GM18502 (cell line): Measurements from ENCODE around the gene LPAR6.
"Not testable (repeated sequence)": the region's sequence is repeated elsewhere in the genome, so short reads cannot be mapped to it uniquely, and the experiment has no call there.

ENCODE experiments used
- ATAC-seq: cut with Tn5 transposase; IDR thresholded peaks from one replicate; pipeline ENCODE4 v1.9.1; 2021; ENCODE audit warnings: mild to moderate bottlenecking; ENCODE audit not compliant: unreplicated experiment, poor library complexity

LPAR6 gene

DNA sequence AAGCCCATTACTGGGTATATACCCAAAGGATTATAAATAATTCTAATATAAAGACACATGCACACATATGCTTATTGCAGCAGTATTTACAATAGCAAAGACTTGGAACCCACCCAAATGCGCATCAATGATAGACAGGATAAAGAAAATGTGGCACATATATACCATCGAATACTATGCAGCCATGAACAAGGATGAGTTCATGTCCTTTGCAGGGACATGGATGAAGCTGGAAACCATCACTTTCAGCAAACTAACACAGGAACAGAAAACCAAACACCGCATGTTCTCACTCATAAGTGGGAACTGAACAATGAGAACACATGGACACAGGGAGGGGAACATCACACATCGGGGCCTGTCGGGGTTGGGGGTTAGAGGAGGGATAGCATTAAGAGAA is 9.1 kb upstream of the LPAR6 start:
- ATAC-seq = not testable (repeated sequence)

DNA sequence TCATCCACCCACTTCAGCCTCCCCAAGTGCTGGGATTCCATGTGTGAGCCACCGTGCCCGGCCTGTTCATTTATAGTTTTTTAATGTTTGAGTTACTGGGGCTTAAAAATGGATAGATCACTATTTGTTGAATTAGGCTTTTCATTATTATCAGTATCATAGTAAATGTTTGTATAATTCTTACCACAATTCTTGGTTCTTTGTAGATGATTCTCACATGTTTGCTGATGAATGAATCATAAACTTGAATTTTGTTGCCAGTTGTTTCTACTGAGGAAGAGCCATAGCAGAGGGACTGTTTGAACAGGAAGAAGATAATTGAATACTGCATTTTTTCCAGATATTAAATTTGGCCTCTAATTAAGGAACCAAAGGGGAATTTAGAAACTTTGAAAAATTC is 2.6 kb upstream of the LPAR6 start:
- no peak for ATAC-seq

DNA sequence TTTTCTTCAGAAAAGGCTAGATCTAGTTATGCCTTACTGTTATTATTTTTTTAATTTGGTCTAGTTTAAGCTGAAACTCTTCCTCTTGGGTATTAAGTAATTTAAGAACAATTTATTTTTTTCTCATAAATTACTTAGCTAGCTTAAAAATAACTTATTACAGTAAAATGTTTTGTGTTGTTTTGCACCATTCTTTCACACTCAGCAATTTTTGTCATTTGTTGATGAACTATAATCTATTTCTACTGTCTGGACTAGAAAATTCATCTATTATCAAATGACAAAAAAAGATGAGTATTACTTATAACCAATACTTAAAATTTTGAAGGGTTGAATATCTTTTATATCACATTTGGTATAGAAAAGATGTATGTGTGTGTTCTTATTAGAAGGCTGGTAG is 1.6 kb upstream of the LPAR6 start:
- no peak for ATAC-seq

DNA sequence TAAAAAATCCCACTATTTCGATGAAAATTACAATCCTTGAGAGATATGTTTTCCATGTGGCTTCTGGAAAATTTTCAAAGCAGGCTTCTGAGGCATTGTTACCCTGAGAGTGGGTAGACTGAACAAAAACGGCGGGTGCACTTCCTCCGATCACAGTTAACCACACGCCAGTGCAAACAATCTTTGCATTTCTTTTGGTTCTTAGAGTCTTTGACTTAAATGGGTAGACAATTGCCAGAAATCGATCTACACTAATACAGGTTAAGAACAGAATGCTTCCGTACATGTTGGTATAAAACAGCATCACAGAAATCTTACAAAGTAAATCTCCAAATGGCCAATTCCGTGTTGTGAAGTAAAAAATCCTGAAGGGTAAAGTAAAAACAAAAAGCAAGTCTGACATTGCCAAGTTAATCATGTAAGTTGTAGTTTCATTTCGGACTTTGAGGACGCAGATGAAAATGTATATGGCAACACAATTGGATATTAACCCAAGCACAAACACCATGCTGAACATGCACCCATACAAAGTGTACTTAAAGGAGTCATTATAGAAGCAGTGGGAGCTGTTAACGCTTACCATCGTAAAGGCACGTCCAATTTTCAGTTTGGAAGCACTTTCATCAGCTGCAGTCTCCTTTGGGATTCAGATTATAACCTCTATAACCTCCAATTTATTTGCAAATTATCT is 927 bp downstream of the LPAR6 start:
- no peak for ATAC-seq

DNA sequence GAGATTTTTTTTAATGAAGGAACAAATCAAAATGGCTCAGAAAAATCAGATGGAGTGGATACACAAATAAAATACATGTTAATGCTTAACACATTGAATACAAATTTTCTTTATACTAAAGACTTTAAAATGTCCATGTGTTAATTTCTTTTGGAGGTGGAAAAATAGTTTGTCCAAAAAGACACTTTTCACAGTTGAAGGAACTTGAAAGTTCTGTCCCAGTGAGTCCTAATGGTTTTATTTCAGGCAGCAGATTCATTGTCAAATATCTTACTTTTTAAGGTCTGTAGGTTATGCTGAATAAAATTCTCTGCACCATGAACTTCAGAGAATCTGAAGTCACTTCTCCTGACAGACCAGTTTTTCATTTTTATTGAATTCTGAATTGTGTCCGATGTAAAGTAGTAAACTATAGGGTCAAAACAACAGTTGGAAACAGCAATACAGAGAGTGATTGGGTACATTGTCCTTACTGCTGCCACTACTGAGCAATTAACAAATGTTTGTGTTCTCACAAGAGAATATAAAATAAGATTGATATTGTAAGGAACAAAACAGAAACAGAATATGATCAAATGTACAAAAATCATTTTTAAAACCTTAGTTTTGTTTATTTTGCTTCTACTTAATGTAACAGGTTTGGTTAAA is 1.6 kb downstream of the LPAR6 start:
- ATAC-seq = no peak

DNA sequence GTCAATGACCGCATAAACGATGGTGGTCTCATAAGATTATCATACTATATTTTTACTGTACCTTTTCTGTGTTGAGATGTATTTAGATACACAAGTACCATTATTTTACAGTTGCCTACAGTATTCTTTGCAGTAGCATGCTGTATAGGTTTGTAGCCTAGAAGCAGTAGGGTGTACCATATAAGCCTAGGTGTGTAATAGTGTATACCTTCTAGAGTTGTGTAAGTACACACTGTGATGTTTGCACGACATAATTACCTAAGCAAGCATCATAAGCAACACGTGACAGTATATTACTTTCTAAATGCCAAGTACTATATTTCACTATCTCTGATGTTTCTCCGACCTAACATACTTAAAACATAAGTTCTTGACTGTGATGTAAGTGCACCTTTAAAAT is 2.7 kb downstream of the LPAR6 start:
- ATAC-seq = no peak

DNA sequence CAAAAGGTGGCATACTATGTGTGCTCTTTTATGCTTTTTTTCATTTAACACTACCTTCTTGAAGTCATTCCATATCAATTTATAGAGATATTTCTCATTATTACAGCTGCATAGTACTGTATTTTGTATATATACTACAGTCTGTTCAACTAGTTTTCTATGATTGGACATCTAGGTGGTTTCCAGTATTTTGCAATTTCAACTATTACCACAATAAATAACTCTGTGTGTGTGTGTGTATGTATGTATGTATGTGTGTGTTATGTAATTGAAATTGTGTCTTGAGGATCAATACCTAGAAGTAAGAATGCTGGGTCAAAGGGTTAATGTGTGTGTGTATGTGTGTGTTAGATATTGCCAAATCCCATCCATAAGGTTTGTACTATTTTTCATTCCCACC is 7.0 kb downstream of the LPAR6 start:
- ATAC-seq = no peak

DNA sequence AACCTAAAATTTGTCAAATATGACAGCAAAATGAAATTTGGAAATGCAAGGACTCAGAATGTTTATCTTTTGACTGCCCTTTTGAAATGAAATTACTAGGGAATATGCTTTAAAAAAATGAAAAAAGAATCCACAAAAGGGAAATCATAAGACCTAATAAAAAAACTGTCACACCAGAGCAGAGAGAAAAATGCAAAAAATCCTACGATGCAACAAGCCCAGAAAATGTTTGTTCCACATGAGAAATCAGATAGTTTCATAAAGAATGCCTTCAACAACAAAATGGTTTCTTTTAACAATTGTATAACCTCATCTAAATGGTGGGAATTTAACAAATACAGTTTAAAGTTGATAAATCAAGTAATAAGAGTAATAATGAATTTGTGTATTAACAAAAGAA is 8.0 kb downstream of the LPAR6 start:
- ATAC-seq = no peak

DNA sequence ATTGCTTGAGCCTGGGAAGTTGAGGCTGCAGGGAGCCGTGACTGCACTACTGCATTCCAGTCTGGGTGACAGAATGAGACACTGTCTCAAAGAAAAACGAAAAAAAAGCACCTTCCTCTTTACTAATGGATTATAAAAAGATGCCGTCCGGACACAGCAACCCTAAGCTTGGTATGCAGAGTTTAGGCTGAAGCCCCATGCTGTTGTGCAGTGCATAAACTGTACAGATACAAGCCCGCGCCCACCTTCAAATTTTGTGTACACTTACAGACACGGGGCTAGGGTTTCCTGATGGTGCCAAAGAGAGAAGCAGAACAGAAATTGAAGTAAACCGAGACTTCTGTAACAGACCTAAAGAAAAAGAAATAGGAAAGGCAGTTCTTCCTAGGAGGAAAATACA is 9.0 kb downstream of the LPAR6 start:
- ATAC-seq = no peak

DNA sequence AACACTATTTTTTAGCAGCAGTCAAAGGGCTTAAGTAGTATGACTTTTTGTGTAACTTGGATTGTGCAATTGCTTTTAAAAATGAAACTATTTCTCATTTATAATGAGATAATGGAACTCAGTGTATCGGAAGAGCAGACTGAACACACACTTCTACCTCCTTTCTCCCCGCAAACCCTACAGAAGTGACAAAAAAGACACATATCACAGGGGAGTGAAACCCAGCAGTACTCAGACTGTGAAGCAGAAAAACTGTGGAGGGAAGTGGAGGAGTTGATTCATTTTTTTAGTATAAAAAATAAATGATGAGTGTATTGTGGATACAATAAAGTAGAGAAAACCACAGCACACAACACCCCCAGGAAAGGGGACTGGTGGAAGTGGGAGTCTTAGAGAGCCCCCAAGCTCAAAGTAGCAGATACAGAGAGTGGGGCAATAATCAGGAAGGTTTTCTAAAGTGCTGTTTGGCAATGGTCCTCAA is 9.7 kb downstream of the LPAR6 start:
- peak; percentile 60 for ATAC-seq

DNA sequence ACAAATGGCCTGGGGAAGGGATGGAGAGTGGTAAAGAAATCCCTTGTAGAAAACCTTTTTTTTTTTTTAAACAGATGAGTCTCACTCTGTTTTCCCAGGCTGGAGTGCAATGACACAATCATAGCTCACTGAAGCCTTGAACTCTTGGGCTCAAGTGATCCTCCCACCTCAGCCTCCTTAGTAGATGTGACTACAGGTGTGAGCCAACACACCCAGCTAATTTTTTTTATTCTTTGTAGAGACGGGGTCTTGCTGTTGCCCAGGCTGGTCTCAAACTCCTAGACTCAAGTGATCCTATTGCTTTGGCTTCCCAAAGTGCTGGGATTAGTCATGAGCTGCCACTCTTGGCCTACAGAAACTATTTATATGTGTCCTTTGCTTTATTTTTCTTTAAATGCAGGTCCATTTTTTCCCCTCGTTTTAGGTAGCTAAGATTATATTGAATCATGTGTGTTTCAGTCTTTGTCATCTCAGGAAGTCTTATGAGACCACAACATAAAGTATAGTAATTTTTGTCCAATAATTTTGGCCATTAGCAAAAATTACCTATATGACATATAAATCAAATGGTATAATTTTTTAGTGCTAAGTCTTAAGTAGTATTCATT is 10.5 kb downstream of the LPAR6 start:
- ATAC-seq = peak; percentile 44

DNA sequence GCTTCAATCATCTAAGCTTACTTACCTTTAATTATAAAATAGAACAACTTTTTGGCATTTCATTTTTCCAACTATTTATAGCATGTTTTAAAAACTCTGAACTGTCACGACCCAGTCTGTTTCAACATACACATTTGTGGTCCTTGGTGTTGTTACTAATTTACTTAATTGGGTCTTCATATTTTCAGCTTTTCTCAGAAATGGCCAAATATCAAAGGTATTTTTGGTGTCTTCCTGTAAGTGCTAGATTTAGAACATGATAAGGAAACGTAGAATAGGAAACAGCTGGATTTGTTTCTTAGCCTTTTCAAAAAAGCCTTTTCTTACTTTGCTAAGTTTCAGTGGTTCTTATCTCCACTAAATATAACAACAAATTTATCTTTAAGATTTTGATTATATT is 11.4 kb downstream of the LPAR6 start:
- ATAC-seq = no peak

DNA sequence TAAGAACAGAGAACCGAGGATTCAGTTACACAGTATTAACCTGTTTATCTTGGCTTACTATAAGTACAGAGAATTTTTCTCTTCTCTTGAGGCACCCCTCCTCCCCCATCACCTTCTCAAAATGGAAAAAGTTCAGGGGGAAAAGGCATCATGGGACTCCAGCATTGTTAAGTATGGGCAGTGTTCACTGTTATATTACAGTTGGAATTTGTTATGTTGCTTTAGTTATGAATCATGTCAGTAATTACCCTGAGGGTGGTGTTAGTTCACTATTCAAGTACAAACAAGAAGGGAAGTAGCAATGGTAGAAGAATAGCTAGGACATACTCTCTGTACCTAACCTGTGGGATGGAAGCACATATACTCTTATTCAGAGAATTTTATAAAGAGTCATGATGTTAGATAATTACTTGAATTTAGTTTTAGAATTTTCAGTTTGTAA is 12.0 kb downstream of the LPAR6 start:
- ATAC-seq = peak; percentile 39

DNA sequence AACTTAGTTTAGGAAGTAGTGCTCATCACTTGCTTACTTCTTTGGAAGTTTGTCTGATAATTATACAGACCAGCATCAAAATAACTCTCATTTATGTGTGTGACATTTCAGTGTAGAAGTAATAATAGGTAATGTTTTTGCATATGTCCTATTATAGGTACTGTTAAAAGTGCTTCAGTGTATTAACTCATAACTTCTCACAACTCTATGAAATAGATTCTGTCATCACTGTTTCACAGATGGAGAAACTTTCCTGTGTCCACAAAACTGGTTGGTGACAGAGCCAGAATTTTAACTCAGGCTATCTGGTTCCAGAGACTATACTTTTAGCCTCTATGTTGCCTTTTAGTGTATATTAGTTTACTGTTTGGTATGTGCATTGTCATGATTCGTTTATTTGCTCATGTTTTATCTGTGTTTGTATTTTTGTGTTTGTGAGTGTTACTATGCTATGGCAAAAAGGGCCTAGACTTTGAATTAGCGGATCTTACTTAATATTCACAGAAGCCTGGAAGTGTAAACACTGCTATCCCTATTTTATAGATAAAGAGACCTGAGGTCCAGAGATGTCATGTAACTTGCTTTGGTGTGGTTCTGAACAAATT is 12.7 kb downstream of the LPAR6 start:
- ATAC-seq = no peak

DNA sequence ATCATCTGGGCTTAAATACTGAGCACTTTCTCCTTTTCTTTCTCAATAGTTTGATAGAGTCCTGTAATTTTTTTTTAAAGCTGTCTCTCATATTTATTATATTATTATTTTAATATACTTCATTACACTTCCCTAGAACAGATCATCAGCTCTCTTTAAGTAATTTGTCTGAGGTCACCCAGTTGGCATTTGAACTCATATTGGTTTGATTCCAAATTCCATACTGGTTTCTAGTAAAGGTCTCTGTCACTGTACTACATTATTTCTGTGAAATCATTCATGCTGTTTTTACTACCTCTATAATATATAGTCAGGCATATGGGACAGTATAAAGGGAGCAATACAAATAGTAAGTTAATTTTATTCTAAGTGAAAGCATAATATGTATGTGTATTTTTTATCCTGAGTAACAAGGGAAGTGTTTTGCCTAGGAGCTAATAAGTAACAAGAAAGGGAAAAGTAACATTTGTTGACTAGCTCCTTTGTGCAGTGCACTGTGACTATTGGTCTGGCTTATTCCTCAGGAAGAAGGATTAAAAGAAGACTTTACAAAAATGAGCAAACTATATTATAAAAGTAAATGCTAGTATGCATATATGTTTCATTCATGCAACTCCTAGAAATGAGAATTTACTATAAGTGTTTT is 14.3 kb downstream of the LPAR6 start:
- no peak for ATAC-seq

DNA sequence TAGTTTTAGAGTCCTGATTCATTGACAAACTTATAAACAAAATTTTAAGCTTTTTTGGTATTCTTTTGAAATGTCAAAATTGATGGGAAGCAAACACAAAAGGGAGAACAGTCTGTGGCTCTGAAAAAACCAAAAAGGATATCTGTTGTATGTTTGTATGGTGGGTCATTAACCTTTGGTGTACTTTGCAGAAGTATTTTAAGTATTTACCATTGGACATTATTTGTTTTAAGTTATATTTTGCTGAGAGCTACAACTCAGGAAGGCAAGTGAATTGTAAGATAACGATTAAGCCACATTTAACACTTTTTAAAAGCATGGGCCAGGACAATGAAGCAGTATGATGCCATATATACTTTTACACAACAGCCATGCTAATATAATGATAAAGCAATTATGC is 15.2 kb downstream of the LPAR6 start:
- ATAC-seq = no peak

DNA sequence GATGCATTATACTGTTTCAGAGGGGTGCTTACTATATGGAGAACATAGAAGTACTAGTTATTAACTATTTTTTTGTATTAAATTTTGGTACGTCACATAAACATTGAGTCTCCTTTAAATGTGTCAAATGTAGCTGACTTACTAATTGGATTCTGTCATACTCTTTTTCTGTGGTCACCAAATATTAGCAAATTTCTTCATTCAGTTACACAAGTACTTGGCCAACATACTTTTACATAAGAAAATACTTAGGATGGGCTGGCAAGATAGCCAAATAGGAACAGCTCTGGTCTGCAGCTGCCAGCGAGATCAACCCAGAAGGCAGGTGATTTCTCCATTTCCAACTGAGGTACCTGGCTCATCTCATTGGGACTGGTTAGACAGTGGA is 19.2 kb downstream of the LPAR6 start:
- ATAC-seq = no peak

DNA sequence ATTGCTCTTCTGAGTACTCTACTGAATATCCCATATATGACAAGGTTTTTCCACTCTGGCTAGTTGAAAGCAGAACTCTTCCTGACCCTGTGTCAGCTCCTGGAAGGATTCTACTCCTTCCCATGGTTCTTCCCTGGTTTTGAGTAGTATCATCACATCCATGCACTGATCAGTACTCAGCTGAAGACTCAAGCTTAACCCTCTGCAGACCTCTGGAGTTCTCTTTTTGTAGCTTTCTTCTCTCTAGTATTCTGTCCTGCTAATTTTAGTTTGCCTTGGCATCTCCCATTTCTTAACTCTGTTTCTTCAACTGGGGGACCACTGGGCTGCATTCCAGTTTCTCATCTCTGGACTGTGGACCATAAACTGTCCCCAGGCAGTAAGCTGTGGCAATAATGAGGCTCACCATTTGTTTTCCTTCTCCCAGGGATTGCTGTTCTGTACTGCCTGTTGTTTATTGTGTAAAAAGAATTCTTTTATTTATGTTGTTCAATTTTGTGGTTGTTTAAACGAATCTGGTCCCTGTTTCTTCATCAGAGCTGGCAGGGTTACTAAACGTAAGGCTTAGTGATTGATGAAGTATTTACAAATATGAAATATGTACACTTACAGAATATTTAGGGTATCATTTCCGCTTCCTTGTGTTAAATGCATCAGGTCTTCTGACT is 19.7 kb downstream of the LPAR6 start:
- no peak for ATAC-seq

DNA sequence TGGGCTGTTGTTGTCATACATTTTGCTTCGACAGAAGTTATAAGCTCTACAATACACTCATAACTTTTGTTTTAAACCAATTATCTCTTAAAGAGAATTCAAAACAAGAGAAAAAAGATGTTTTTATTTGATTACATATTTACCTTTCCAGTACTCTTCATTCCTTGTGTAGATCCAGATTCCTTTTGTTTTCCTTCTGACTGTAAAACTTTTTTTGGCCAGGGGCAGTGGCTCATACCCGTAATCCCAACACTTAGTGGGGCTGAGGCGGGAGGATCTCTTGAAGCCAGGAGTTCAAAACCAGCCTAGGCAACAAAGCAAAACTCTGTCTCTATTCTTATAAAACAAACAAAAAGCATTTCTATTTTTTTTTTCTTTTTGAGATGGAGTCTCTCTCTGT is 21.7 kb downstream of the LPAR6 start:
- no peak for ATAC-seq

DNA sequence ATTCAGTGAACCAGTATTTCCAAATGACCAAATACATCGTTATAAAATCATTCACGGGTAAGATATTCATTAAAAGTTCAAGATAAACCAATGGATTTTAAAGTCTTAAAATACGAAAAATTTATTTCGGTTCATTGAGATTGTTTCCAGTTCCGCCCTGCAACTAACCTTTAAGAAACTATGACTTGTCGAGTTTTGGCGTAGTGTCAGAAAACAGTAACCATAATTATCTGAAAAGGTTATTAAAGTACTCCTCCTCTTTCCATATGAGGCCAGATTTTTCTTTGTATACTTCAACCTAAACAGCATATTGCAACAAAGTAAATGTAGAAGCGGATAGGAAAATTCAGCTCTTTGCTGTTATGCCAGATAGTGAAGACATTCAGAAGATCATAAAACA is 26.1 kb downstream of the LPAR6 start:
- ATAC-seq = no peak
